Endodermal cell (in vitro differentiated cells): ENCODE results near the gene CCDC167. TPM values are rescaled to one million over a fixed set of nuclear protein-coding genes. Genes with fewer than 3 reads are reported as not detected.

Source experiments
- DNase-seq: peaks from one replicate; pipeline ENCODE4 v3.0.0-alpha.2; 2017
- H3K27ac ChIP-seq: 2 replicates; pipeline ENCODE4 v1.5.1; 2013; ENCODE audit warnings: mild to moderate bottlenecking, low read depth, low read length, moderate library complexity
- H3K27me3 ChIP-seq: 2 replicates; pipeline ENCODE4 v1.6.1; 2013; ENCODE audit warnings: mild to moderate bottlenecking, low read length, moderate library complexity; ENCODE audit not compliant: insufficient read depth, control insufficient read depth, poor library complexity, severe bottlenecking
- H3K36me3 ChIP-seq: 2 replicates; pipeline ENCODE4 v1.7.0; 2013; ENCODE audit warnings: mild to moderate bottlenecking, low read length, moderate library complexity; ENCODE audit not compliant: control insufficient read depth, insufficient read depth
- H3K4me1 ChIP-seq: one replicate; pipeline ENCODE4 v1.7.0; 2013; ENCODE audit warnings: low read length; ENCODE audit not compliant: control insufficient read depth, insufficient read depth
- H3K4me3 ChIP-seq: 2 replicates; pipeline ENCODE4 v1.5.1; 2013; ENCODE audit warnings: mild to moderate bottlenecking, low read length, moderate library complexity
- H3K9ac ChIP-seq: 2 replicates; pipeline ENCODE4 v1.6.1; 2013; ENCODE audit warnings: mild to moderate bottlenecking, low read length, moderate library complexity; ENCODE audit not compliant: poor library complexity, severe bottlenecking; ENCODE audit errors: extremely low read depth
- H3K9me3 ChIP-seq: 2 replicates; pipeline ENCODE4 v1.6.1; 2013; ENCODE audit warnings: mild to moderate bottlenecking, low read length, moderate library complexity; ENCODE audit not compliant: control insufficient read depth
- H3K27ac Mint-ChIP-seq: 2 replicates; pipeline ENCODE4 v1.8.0; 2020; ENCODE audit warnings: mixed read lengths
- H3K27me3 Mint-ChIP-seq: 2 replicates; pipeline ENCODE4 v1.8.0; 2021; ENCODE audit warnings: mild to moderate bottlenecking, mixed read lengths; ENCODE audit not compliant: insufficient read depth
- H3K36me3 Mint-ChIP-seq: 2 replicates; pipeline ENCODE4 v1.8.0; 2020; ENCODE audit warnings: low read depth, mixed read lengths
- H3K4me1 Mint-ChIP-seq: 2 replicates; pipeline ENCODE4 v1.8.0; 2020; ENCODE audit warnings: mixed read lengths
- H3K4me3 Mint-ChIP-seq: 2 replicates; pipeline ENCODE4 v1.8.0; 2020; ENCODE audit warnings: mild to moderate bottlenecking, moderate library complexity, mixed read lengths
- H3K9me3 Mint-ChIP-seq: 2 replicates; pipeline ENCODE4 v1.8.0; 2020; ENCODE audit warnings: mild to moderate bottlenecking, mixed read lengths
- WGBS, 2 experiments: methylation state at CpG; one replicate each; pipeline versions ENCODE4 v1.1.5 to v1.1.7; 2013; ENCODE audit warnings: missing lambda C conversion rate in 2 of 2, mixed read lengths in 1 of 2; ENCODE audit not compliant: insufficient coverage in 1 of 2, insufficient read length in 1 of 2; 5-methylcytosine and 5-hydroxymethylcytosine counted together
- total RNA-seq, 2 donors: library from RNA; stranded (reverse); fragmentation: NEBNext Ultra II Directional in 1 of 2; extraction: Animal tissue kit (Norgen Biotek cat#: 25700) in 1 of 2; gene quantifications; 2 replicates in 1 of 2; 3 replicates in 1 of 2; pipeline ENCODE4 v1.2.1, GENCODE V29; 2021
- TF ChIP-seq, protein P1 (sequence below): fragments of 200-600 bp; sonication (generic); conservative IDR thresholded peaks from 2 replicates; pipeline ENCODE4 v1.5.0; 2021; ENCODE audit warnings: antibody characterized with exemption, mild to moderate bottlenecking

The CCDC167 gene
- total RNA-seq, 2 donors from 2014 or later = 60.4 to 66.1 TPM

DNA sequence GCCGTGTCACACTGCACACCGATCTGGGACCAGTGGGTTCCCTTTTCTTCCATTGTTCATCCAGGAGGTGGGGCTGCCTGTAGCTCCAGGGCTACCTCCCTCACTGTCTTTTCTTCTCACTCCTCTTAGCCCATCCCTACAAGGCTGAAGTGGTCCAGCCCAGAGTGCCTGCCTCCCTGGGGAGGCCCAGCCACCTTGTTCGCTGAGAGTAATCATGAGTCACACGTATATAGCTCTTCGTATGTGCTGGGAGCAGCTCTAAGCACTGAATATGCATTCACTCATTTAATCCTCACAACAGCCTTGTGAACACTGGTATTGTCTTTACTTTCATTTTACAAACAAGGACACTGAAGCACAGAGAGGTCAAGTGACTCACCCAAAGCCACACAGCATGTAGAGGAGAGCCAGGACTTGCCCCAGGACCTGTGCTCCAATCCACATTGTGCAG is 14.7 kb upstream of the CCDC167 start:
- H3K36me3 Mint-ChIP-seq = no peaks in the 10 kb centered on the region

DNA sequence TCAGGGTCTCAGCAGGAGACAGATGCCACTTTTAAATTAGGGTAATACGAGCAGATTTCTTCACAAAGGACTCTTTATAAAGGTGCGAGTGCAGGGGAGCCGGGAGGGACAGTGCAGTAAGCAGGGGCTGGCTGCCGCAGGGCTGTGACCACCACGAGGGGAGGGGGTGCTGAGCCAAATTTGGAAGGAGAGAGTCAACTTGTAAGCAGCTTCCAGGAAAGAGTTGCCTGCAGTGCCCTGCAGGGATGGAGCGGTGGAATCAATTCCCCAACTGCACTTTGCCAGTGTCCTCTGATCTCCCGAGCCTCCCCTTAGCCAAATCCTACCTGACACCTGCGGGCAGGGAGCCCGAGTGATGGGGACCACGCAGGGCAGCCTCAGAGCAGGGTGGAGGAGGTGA is 13.9 kb upstream of the CCDC167 start:
- Mint-ChIP-seq H3K9me3 (no peaks in the 10 kb centered on the region), H3K4me1 (peaks cover 22% of the 10 kb centered on the region), H3K36me3 (no peaks in the 10 kb centered on the region), H3K4me3 (peak overlapping the region; percentile 12), H3K27ac (no peak overlapping the region), H3K27me3 (peaks cover 41% of the 10 kb centered on the region)
- Histone ChIP-seq H3K27ac (no peak overlapping the region), H3K9me3 (no peaks in the 10 kb centered on the region), H3K27me3 (peaks cover 19% of the 10 kb centered on the region), H3K4me1 (peaks cover 9% of the 10 kb centered on the region), H3K4me3 (no peak overlapping the region), H3K9ac (no peak overlapping the region), H3K36me3 (no peaks in the 10 kb centered on the region)
- WGBS, 2 experiments = 25 to 38% methylated on average over 3 to 10 of the region's 10 CpGs
- peak; percentile 65 for DNase-seq
- TF ChIP-seq, protein P1, sequence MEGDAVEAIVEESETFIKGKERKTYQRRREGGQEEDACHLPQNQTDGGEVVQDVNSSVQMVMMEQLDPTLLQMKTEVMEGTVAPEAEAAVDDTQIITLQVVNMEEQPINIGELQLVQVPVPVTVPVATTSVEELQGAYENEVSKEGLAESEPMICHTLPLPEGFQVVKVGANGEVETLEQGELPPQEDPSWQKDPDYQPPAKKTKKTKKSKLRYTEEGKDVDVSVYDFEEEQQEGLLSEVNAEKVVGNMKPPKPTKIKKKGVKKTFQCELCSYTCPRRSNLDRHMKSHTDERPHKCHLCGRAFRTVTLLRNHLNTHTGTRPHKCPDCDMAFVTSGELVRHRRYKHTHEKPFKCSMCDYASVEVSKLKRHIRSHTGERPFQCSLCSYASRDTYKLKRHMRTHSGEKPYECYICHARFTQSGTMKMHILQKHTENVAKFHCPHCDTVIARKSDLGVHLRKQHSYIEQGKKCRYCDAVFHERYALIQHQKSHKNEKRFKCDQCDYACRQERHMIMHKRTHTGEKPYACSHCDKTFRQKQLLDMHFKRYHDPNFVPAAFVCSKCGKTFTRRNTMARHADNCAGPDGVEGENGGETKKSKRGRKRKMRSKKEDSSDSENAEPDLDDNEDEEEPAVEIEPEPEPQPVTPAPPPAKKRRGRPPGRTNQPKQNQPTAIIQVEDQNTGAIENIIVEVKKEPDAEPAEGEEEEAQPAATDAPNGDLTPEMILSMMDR = no peak

More for the DNA sequence above, 14.7 kb upstream of the CCDC167 start:
- WGBS, 2 experiments = 61 to 93% methylated on average over 3 to 5 of the region's 5 CpGs
- Histone ChIP-seq H3K9me3 (no peaks in the 10 kb centered on the region), H3K9ac (no peak overlapping the region), H3K36me3 (no peaks in the 10 kb centered on the region), H3K27ac (no peak overlapping the region), H3K27me3 (peaks cover 19% of the 10 kb centered on the region), H3K4me3 (no peak overlapping the region), H3K4me1 (peaks cover 9% of the 10 kb centered on the region)
- peaks cover 41% of the 10 kb centered on the region for H3K27me3 Mint-ChIP-seq
- TF ChIP-seq, protein P1 = no peak
- peaks cover 22% of the 10 kb centered on the region for H3K4me1 Mint-ChIP-seq
- DNase-seq = no peak
- no peak overlapping the region for H3K4me3 Mint-ChIP-seq
- H3K9me3 Mint-ChIP-seq = no peaks in the 10 kb centered on the region
- no peak overlapping the region for H3K27ac Mint-ChIP-seq

DNA sequence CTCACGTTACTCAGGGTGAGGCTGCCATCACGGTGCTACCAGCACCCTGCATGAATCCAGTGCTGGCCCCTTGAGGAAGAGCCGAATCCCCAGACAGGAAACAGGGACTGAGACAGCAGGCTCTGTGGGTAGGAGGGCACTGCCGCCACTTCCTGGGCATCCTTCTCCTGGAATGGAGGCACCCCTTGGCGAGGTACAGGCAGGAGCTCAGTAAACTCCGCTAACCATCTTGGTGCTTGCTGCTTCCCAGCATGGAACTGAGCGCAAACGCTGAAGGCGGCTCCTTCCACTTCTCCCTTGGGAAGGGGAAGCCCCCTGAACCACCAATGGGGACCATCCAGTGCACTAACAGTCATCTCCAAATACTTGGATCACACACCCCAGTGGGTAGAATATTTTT is 13.5 kb upstream of the CCDC167 start:
- H3K4me3 Mint-ChIP-seq = peak overlapping the region; percentile 12
- no peak overlapping the region for H3K27ac Mint-ChIP-seq
- H3K27me3 Mint-ChIP-seq = peaks cover 38% of the 10 kb centered on the region
- Histone ChIP-seq H3K4me1 (peaks cover 11% of the 10 kb centered on the region), H3K36me3 (no peaks in the 10 kb centered on the region), H3K9ac (no peak overlapping the region), H3K9me3 (no peaks in the 10 kb centered on the region), H3K27me3 (peaks cover 19% of the 10 kb centered on the region), H3K27ac (no peak overlapping the region), H3K4me3 (no peak overlapping the region)
- H3K4me1 Mint-ChIP-seq = peaks cover 27% of the 10 kb centered on the region
- no peaks in the 10 kb centered on the region for H3K36me3 Mint-ChIP-seq
- TF ChIP-seq, protein P1 = no peak
- DNase-seq = no peak
- WGBS, 2 experiments = 48% methylated on average over 9 of the region's 9 CpGs; no CpG with 5 or more reads in 1 of the 2 experiments
- H3K9me3 Mint-ChIP-seq = no peaks in the 10 kb centered on the region
